ENCODE data around the gene GPAM.
A peak's percentile ranks its signal among the peaks of the same experiment; 100 is the strongest.
"Not testable (repeated sequence)": the region's sequence is repeated elsewhere in the genome, so short reads cannot be mapped to it uniquely, and the experiment has no call there.

GPAM gene

DNA sequence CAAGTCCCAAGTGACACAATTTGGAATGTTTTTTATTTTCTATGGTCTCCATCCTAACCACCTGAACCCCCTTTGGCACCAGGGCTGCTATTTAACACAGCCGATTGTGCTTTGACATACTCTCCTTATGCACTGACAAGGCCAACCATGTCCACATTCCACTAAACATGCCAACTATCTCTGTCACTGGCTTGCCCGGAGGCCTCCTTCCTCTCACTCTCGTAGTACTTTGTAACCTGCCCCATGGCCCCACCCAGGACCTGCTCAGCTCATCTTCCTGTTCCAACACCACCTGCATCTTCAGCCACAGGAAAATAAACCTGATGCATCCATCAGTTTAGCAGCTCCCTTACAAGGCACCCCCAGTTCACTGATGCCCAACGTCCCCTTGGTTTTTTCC is 63.1 kb downstream of the GPAM start:
- DNase-seq (ENCODE audit: low spot score): no peak
- CTCF ChIA-PET: no interaction called here
- POLR2A ChIA-PET (ENCODE audit: low non-redundant PET): no interaction called here
- TF ChIP-seq, protein P1, sequence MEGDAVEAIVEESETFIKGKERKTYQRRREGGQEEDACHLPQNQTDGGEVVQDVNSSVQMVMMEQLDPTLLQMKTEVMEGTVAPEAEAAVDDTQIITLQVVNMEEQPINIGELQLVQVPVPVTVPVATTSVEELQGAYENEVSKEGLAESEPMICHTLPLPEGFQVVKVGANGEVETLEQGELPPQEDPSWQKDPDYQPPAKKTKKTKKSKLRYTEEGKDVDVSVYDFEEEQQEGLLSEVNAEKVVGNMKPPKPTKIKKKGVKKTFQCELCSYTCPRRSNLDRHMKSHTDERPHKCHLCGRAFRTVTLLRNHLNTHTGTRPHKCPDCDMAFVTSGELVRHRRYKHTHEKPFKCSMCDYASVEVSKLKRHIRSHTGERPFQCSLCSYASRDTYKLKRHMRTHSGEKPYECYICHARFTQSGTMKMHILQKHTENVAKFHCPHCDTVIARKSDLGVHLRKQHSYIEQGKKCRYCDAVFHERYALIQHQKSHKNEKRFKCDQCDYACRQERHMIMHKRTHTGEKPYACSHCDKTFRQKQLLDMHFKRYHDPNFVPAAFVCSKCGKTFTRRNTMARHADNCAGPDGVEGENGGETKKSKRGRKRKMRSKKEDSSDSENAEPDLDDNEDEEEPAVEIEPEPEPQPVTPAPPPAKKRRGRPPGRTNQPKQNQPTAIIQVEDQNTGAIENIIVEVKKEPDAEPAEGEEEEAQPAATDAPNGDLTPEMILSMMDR (conservative IDR thresholded peaks at IDR 0.05; ENCODE audit: low read depth): no peak
- H3K27ac ChIP-seq: no peak overlapping the region

DNA sequence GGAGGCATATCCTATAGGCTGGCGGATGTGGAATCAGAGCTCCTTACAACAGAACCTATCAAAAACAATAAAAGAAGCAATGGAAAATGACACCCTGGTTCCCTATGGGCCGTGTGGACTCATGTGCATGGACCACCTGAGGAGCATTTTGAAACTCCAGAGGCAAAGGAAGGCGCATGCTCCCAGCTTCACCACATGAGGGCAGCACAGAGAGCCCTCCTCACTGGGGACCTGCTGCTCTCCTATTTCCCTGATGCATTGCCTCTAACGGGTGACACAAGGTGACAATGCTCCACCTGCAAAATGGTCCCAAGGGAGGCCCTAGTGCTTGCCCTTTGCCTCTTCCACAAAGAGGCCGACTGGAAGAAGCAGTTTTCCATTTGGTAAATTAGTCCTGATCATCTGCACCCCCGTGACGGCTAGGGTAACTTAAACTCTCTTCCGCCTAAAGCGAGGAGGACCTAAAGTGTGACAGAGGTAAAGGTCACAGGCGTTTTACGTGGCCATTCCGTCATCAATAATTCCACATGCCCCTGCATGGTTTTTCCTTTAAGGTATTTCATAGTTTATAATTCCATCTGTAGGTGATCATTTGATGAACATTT is 67.7 kb downstream of the GPAM start:
- CTCF ChIA-PET: interaction anchor here (0.6 to 1.4 kb wide), 11 partner anchors 12 to 1235 kb away, joined by 3 to 6 read pairs (median 3); no protein-coding TSS in a partner anchor
- TF ChIP-seq, protein P1 (conservative IDR thresholded peaks at IDR 0.05; ENCODE audit: low read depth): peak; percentile 59
- POLR2A ChIA-PET (ENCODE audit: low non-redundant PET): no interaction called here
- peak; percentile 63 for DNase-seq (ENCODE audit: low spot score)
- no peak overlapping the region for H3K27ac ChIP-seq

DNA sequence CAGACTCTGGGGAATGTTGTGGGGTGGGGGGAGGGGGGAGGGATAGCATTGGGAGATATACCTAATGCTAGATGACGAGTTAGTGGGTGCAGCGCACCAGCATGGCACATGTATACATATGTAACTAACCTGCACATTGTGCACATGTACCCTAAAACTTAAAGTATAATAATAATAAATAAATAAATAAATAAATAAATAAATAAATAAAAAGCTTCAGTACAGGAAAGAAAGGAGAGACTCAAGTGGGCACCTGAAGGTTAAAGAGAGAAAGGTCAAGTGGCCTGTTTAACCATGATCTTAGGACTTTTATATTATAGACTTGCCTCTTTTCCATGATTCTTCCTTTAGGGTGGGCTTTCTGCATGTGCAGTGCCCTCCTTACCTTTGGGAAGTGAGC is 73.8 kb downstream of the GPAM start:
- POLR2A ChIA-PET (ENCODE audit: low non-redundant PET); CTCF ChIA-PET; H3K27ac ChIP-seq; DNase-seq (ENCODE audit: low spot score): not testable (repeated sequence)
